NCI-H1436 treated with DMSO at 0.1 percent for 48 hours (cell line): ENCODE measurements around the gene ZNG1E.
"Not testable (repeated sequence)": the region's sequence is repeated elsewhere in the genome, so short reads cannot be mapped to it uniquely, and the experiment has no call there.

Experiments
- DNase-seq: peaks from one replicate; lab custom pipeline; 2025; lab: John Stamatoyannopoulos, UW

Gene ZNG1E

GRCh38 chr9:65675589-65676021 lies at the start of gene ZNG1E:
TSS of gene ZNG1E (plus strand) at chr9:65675928. CDS start at chr9:65675977, 49 bp downstream.
- DNase-seq = not testable (repeated sequence)

GRCh38 chr9:65673579-65673978 lies 2.1 kb upstream of the ZNG1E start:
- DNase-seq = not testable (repeated sequence)

GRCh38 chr9:65675018-65675417 lies 710 bp upstream of the ZNG1E start:
- not testable (repeated sequence) for DNase-seq

- not testable (repeated sequence) for DNase-seq
Measured at GRCh38 chr9:65676389-65676788, 661 bp downstream of the ZNG1E start.

GRCh38 chr9:65678533-65678932 lies 2.8 kb downstream of the ZNG1E start:
- DNase-seq = not testable (repeated sequence)

- DNase-seq = not testable (repeated sequence)
Measured at GRCh38 chr9:65703550-65703949, 27.8 kb downstream of the ZNG1E start.

GRCh38 chr9:65714445-65714844 lies 38.7 kb downstream of the ZNG1E start:
- not testable (repeated sequence) for DNase-seq

GRCh38 chr9:65737096-65737564 lies 61.4 kb downstream of the ZNG1E start, which contains the start of gene FOXD4L4:
TSS of gene FOXD4L4 (plus strand) at chr9:65737146. CDS start at chr9:65737146, 0 bp downstream.
- DNase-seq = not testable (repeated sequence)

- not testable (repeated sequence) for DNase-seq
Measured at GRCh38 chr9:65738133-65738532, 62.4 kb downstream of the ZNG1E start.
